GM12878 (cell line): Measurements from ENCODE around the gene FRMD3. TPM values are rescaled to one million over a fixed set of nuclear protein-coding genes. Genes with fewer than 3 reads are reported as not detected.

Experiments used
- ATAC-seq: fragments of 200-7000 bp; cut with Tn5 transposase; 3 replicates; pipeline ENCODE4 v1.9.1; 2020; ENCODE audit warnings: mild to moderate bottlenecking, moderate library complexity
- BruUV-seq: library from RNA; stranded (reverse); fragments of 400-500 nt; replicated peaks from 2 replicates; lab custom pipeline; 2021; lab: Mats Ljungman, UMichigan
- CTCF ChIA-PET: fragments of 300-600 bp; sonication (Branson Sonifier 250); formaldehyde crosslinking; extraction: SDS; loops from one replicate; lab custom pipeline; 2021; ENCODE audit warnings: inconsistent platforms; lab: Yijun Ruan, JAX
- POLR2A ChIA-PET: fragments of 350-600 bp; formaldehyde crosslinking; extraction: SDS; loops from one replicate; lab custom pipeline; 2021; ENCODE audit warnings: inconsistent platforms; lab: Charles Lee
- RAD21 ChIA-PET: fragments of 300-600 bp; sonication (Branson Sonifier 250); formaldehyde crosslinking; loops from one replicate; lab custom pipeline; 2023; ENCODE audit warnings: antibody characterized with exemption; ENCODE audit not compliant: unreplicated experiment; lab: Charles Lee
- SMC1A ChIA-PET: fragments of 300-600 bp; sonication (Branson Sonifier 250); formaldehyde crosslinking; loops from one replicate; lab custom pipeline; 2023; ENCODE audit not compliant: unreplicated experiment, uncharacterized antibody; lab: Charles Lee
- DNase-seq: peaks from one replicate; pipeline ENCODE4 v3.0.0-alpha.2; 2011; ENCODE audit warnings: low read depth, low spot score
- FAIRE-seq: peaks from 3 replicates; lab custom pipeline; 2011; peaks lifted over from hg19 to GRCh38; lab: Jason Lieb, UNC
- H2AFZ ChIP-seq: 2 replicates; pipeline ENCODE4 v1.6.0; 2011; ENCODE audit warnings: low read depth, low read length, control low read depth; ENCODE audit not compliant: control insufficient read depth
- H3K27ac ChIP-seq: 2 replicates; pipeline ENCODE4 v1.5.1; 2011; ENCODE audit warnings: control low read depth; ENCODE audit not compliant: control insufficient read depth, insufficient read depth
- H3K27me3 ChIP-seq, 2 experiments: replicated peaks in 1 of 2; 2 replicates each; pipeline versions ENCODE4 v1.6.0 to v1.6.1; 2011; ENCODE audit warnings: low read length in 1 of 2; ENCODE audit not compliant: control insufficient read depth in 2 of 2, insufficient read depth in 2 of 2
- H3K36me3 ChIP-seq, 2 experiments: 2 replicates each; pipeline ENCODE4 v1.5.1; 2011; ENCODE audit warnings: low read length in 1 of 2; ENCODE audit not compliant: control insufficient read depth in 2 of 2, insufficient read depth in 2 of 2
- H3K4me1 ChIP-seq: 2 replicates; pipeline ENCODE4 v1.6.1; 2011; ENCODE audit warnings: mild to moderate bottlenecking, low read length, moderate library complexity, mixed read lengths; ENCODE audit not compliant: control insufficient read depth, insufficient read depth
- H3K4me2 ChIP-seq: 2 replicates; pipeline ENCODE4 v1.6.0; 2011; ENCODE audit warnings: control low read depth; ENCODE audit not compliant: control insufficient read depth, insufficient read depth
- H3K4me3 ChIP-seq: fragments of 200-600 bp; sonication (generic); 2 replicates; pipeline ENCODE4 v1.5.1; 2016
- H3K79me2 ChIP-seq: 2 replicates; pipeline ENCODE4 v1.6.0; 2011; ENCODE audit warnings: low read length; ENCODE audit not compliant: control insufficient read depth, insufficient read depth
- H3K9ac ChIP-seq: 2 replicates; pipeline ENCODE4 v1.8.0; 2011; ENCODE audit warnings: low read length, control low read depth, mixed read lengths; ENCODE audit not compliant: control insufficient read depth, insufficient read depth
- H3K9me3 ChIP-seq: replicated peaks from 3 replicates; pipeline ENCODE4 v1.5.1; 2011; ENCODE audit warnings: mild to moderate bottlenecking, low read length; ENCODE audit not compliant: control insufficient read depth, insufficient read depth
- H4K20me1 ChIP-seq: 2 replicates; pipeline ENCODE4 v1.6.0; 2011; ENCODE audit not compliant: control insufficient read depth, insufficient read depth
- CTCF ChIP-seq, 3 experiments: IDR thresholded peaks in 2 of 3; conservative IDR thresholded peaks in 1 of 3; 2 replicates each; pipeline ENCODE4 v1.5.1; 2011; ENCODE audit warnings: low read depth in 3 of 3, low read length in 3 of 3, mild to moderate bottlenecking in 3 of 3, control low read depth in 2 of 3, moderate library complexity in 2 of 3, inconsistent platforms in 1 of 3, mixed read lengths in 1 of 3; ENCODE audit not compliant: control insufficient read depth in 2 of 3, insufficient read depth in 1 of 3; ENCODE audit errors: extremely low read depth in 1 of 3
- RAD21 ChIP-seq: IDR thresholded peaks from 2 replicates; pipeline ENCODE4 v1.6.1; 2011; ENCODE audit warnings: mild to moderate bottlenecking, low read depth, low read length, moderate library complexity; ENCODE audit not compliant: insufficient read depth
- SMC3 ChIP-seq: IDR thresholded peaks from 2 replicates; pipeline ENCODE4 v1.6.1; 2011; ENCODE audit warnings: low read length, improper control_type of control experiment, borderline replicate concordance
- ZNF622 ChIP-seq: fragments of 450-650 bp; IDR thresholded peaks from 2 replicates; pipeline ENCODE4 v1.6.1; 2017; ENCODE audit warnings: mild to moderate bottlenecking, inconsistent platforms
- WGBS: methylation state at CpG from one replicate; pipeline ENCODE4 v1.1.6; 2016; ENCODE audit warnings: low lambda C conversion rate; ENCODE audit not compliant: insufficient replicate concordance, insufficient coverage; ENCODE audit errors: missing lambda C conversion rate; 5-methylcytosine and 5-hydroxymethylcytosine counted together
- in situ Hi-C: fragments of 300-500 bp; cut with MboI; formaldehyde crosslinking; loops from 9 replicates; pipeline ENCODE4 v1.14.3; 2018; ENCODE audit warnings: mixed read lengths
- intact Hi-C: fragments of 100-400 bp; cut with micrococcal nuclease; formaldehyde crosslinking; loops from one replicate; pipeline ENCODE4 v1.14.2; 2022; ENCODE audit not compliant: unreplicated experiment
- polyA plus RNA-seq, 11 experiments: library from polyadenylated mRNA; depleted of rRNA in 4 of 11; unstranded in 6 of 11; stranded (reverse) in 5 of 11; fragments of >200 nt; fragmentation: Nextera tagmentation in 4 of 11; fragmentation: Illumina TruSeq in 1 of 11; extraction: Ambion mirVana in 4 of 11; extraction: Trizol in 1 of 11; gene quantifications; 1 replicate in 1 of 11; 2 replicates in 10 of 11; pipeline versions ENCODE4 v1.2.1 to v1.2.3, GENCODE V29; 2011 to 2016; ENCODE audit warnings: inconsistent platforms in 2 of 11, missing spikeins in 2 of 11, low read depth in 1 of 11
- total RNA-seq, 4 experiments: library from RNA; depleted of rRNA in 3 of 4; stranded (reverse); fragments of >200 nt in 3 of 4; fragmentation: Illumina TruSeq in 1 of 4; extraction: Trizol in 1 of 4; gene quantifications; 2 replicates each; pipeline versions ENCODE4 v1.2.1 to v1.2.3, GENCODE V29; 2013 to 2021

FRMD3 gene
- total and polyA plus RNA-seq, 10 of the 15 experiments (the other 5 are each of a cell fraction or from before 2014, with no cell fraction given), result 0.04 to 0.68 (median 0.21) TPM; not detected in 1

DNA sequence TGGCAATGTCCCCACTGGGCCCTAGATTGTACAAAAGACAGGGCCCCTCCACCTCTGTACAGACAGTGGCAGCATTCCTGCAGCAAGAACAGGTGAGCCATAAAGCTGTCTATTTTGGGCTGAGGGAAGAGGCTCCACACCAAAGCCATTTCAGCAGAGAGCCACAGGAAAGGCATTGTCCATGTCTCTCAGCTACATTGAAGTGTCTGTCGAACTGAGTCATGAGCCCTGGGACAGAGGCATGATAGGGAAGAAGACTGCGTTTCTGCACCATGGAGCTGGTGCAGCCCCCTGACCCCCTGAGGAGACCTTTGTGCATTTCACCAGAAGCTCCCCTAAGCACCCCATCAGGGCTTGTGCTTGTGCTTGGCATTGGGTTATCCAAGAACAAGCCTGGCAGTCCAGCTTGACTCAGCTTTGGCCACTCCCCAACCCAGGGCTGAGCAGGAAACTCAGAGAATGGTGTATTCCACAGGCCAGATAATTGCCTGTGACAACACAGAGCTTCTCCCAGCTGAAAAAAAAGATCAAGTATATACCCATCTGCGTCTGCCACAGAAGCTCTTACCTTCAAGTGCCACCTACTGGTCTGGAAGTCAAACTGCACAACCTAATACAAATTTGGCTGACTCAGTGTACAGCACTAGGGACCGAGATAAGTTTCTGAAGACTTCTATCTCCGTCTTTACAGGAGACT lies 5.9 kb upstream of the FRMD3 start:
- POLR2A ChIA-PET, result interaction anchor here (1.0 kb wide), 1 partner anchor 210 kb away, joined by 6 read pairs; no protein-coding TSS in a partner anchor
- Histone ChIP-seq H3K9me3 (no peaks in the 10 kb centered on the region), H3K4me1 (no peaks in the 10 kb centered on the region), H3K4me2 (no peak overlapping the region), H3K27me3 (no peaks in the 10 kb centered on the region), H4K20me1 (no peaks in the 10 kb centered on the region), H3K4me3 (no peak overlapping the region), H3K9ac (no peak overlapping the region), H2AFZ (no peak overlapping the region), H3K27ac (no peak overlapping the region), H3K36me3 (no peaks in the 10 kb centered on the region), H3K79me2 (no peaks in the 10 kb centered on the region)
- SMC1A ChIA-PET, result interaction anchor here (0.6 to 8.4 kb wide), 22 partner anchors 9 to 234 kb away, joined by 3 to 198 read pairs (median 3); no protein-coding TSS in a partner anchor
- FAIRE-seq, result peak; percentile 96
- BruUV-seq, result no TSS peak
- in situ Hi-C loops (no loop called here), intact Hi-C loops (loop anchor here (1.0 kb wide), 3 partner anchors 210 to 345 kb away; no protein-coding TSS in a partner anchor)
- CTCF ChIA-PET, result interaction anchor here (0.6 to 9.4 kb wide), 38 partner anchors 9 to 734 kb away, joined by 3 to 401 read pairs (median 4); no protein-coding TSS in a partner anchor
- WGBS, result under 1% methylated on average over 5 of the region's 5 CpGs
- peak; percentile 99 for ATAC-seq
- TF ChIP-seq SMC3, result peak; percentile 92
- no peak for TF ChIP-seq ZNF622
- TF ChIP-seq CTCF (IDR thresholded peaks at IDR 0.05 in 2 of 3, conservative IDR thresholded peaks at IDR 0.05 in 1 of 3; ENCODE audit: control insufficient read depth in 2 of 3, extremely low read depth in 1 of 3, insufficient read depth in 1 of 3, low read depth in 3 of 3, low read length in 3 of 3), result peak; percentile 72 to 87 (median 82)
- peak; percentile 85 for TF ChIP-seq RAD21
- RAD21 ChIA-PET, result interaction anchor here (0.6 to 8.7 kb wide), 13 partner anchors 9 to 217 kb away, joined by 3 to 211 read pairs (median 5); no protein-coding TSS in a partner anchor
- peak; percentile 8 for DNase-seq
